Gastroesophageal sphincter (tissue), 3 donors: ENCODE measurements around the gene NHS.

Source experiments
- EP300 ChIP-seq: sonication (generic); formaldehyde crosslinking; IDR thresholded peaks from one replicate; pipeline ENCODE4 v1.6.1; 2017; ENCODE audit warnings: antibody characterized with exemption, mild to moderate bottlenecking
- POLR2AphosphoS5 ChIP-seq: sonication (generic); formaldehyde crosslinking; IDR thresholded peaks from one replicate; pipeline ENCODE4 v1.6.1; 2017; ENCODE audit warnings: antibody characterized with exemption
- TF ChIP-seq, protein P1 (sequence below), 4 experiments: fragments of 200-600 bp in 2 of 4; fragments of 450-650 bp in 2 of 4; sonication (generic) in 1 of 4; IDR thresholded peaks; one replicate each; pipeline ENCODE4 v1.5.1; 2017 to 2019; ENCODE audit warnings: antibody characterized with exemption in 4 of 4, mild to moderate bottlenecking in 2 of 4, moderate library complexity in 2 of 4

DNA sequence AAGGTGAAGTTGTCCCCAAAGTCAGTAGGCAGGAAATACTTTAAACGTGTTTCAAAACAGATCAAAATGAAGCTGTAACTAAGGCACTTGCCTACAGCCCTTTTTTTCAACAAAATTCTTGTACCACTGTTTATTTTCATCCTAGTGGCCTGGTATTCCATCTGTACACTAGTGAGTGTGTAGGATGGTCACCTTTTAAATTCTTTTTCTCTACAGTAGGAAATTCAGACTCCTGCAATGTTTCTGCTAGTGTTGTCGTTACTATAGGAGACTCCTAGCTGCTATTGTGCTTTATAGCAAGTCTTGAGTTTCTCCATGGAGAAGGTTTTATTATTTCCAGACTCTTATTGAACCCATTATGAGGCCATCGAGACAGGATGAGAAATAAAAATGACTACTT is 7.0 kb upstream of the NHS start:
- TF ChIP-seq, protein P1, sequence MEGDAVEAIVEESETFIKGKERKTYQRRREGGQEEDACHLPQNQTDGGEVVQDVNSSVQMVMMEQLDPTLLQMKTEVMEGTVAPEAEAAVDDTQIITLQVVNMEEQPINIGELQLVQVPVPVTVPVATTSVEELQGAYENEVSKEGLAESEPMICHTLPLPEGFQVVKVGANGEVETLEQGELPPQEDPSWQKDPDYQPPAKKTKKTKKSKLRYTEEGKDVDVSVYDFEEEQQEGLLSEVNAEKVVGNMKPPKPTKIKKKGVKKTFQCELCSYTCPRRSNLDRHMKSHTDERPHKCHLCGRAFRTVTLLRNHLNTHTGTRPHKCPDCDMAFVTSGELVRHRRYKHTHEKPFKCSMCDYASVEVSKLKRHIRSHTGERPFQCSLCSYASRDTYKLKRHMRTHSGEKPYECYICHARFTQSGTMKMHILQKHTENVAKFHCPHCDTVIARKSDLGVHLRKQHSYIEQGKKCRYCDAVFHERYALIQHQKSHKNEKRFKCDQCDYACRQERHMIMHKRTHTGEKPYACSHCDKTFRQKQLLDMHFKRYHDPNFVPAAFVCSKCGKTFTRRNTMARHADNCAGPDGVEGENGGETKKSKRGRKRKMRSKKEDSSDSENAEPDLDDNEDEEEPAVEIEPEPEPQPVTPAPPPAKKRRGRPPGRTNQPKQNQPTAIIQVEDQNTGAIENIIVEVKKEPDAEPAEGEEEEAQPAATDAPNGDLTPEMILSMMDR (IDR thresholded peaks at IDR 0.05), result no peak
- TF ChIP-seq EP300 (no peak), POLR2AphosphoS5 (no peak)
